Uterus (tissue), 4 donors: ENCODE results near the gene TBC1D14. TPM values are rescaled to one million over a fixed set of nuclear protein-coding genes. Genes with fewer than 3 reads are reported as not detected.
A peak's percentile ranks its signal among the peaks of the same experiment; 100 is the strongest.

Experiments
- DNase-seq, 2 donors: peaks; one replicate each; pipeline ENCODE4 v3.0.0-alpha.2; 2019 to 2020
- H3K27ac ChIP-seq, 2 donors: fragments of 200-600 bp; sonication (generic); 1 replicate in 1 of 2; 2 replicates in 1 of 2; pipeline ENCODE4 v1.5.1; 2016 to 2018
- H3K27me3 ChIP-seq, 2 donors: fragments of 200-600 bp; sonication (generic); one replicate each; pipeline ENCODE4 v1.5.1; 2018 to 2019; ENCODE audit warnings: control low read depth in 1 of 2
- H3K36me3 ChIP-seq, 2 donors: fragments of 200-600 bp; sonication (generic); one replicate each; pipeline ENCODE4 v1.5.1; 2019; ENCODE audit warnings: control low read depth in 1 of 2
- H3K4me1 ChIP-seq, 2 donors: fragments of 200-600 bp; sonication (generic); one replicate each; pipeline ENCODE4 v1.5.1; 2018 to 2019; ENCODE audit warnings: control low read depth in 1 of 2
- H3K4me3 ChIP-seq, 2 donors: fragments of 200-600 bp; sonication (generic); 1 replicate in 1 of 2; 2 replicates in 1 of 2; pipeline ENCODE4 v1.5.1; 2018 to 2019; ENCODE audit warnings: mild to moderate bottlenecking in 1 of 2
- H3K9me3 ChIP-seq, 2 donors: fragments of 200-600 bp; sonication (generic); one replicate each; pipeline ENCODE4 v1.5.1; 2019; ENCODE audit warnings: control low read depth in 1 of 2
- POLR2A ChIP-seq, 2 donors: fragments of 450-650 bp; IDR thresholded peaks; one replicate each; pipeline ENCODE4 v1.6.1; 2016; ENCODE audit warnings: antibody characterized with exemption in 2 of 2, mild to moderate bottlenecking in 1 of 2, moderate library complexity in 1 of 2
- intact Hi-C: fragments of 100-400 bp; cut with DNase I; formaldehyde crosslinking; loops from one replicate; pipeline ENCODE4 v1.15.1; 2023; ENCODE audit warnings: low total_unique reads
- total RNA-seq, 4 donors: library from RNA; depleted of rRNA in 3 of 4; stranded (reverse); fragments of >200 nt in 3 of 4; gene quantifications; one replicate each; pipeline versions ENCODE4 v1.1.0 to v1.2.4, GENCODE V29; 2014 to 2023
- TF ChIP-seq, protein P1 (sequence below), 4 experiments: fragments of 200-600 bp in 2 of 4; fragments of 450-650 bp in 2 of 4; sonication (generic) in 2 of 4; IDR thresholded peaks; one replicate each; pipeline ENCODE4 v1.5.1; 2016 to 2019; ENCODE audit warnings: antibody characterized with exemption in 4 of 4, mild to moderate bottlenecking in 2 of 4, moderate library complexity in 1 of 4
- donor health status: DM: yes; HTN: yes; CAD: no.

The TBC1D14 gene, protein sequence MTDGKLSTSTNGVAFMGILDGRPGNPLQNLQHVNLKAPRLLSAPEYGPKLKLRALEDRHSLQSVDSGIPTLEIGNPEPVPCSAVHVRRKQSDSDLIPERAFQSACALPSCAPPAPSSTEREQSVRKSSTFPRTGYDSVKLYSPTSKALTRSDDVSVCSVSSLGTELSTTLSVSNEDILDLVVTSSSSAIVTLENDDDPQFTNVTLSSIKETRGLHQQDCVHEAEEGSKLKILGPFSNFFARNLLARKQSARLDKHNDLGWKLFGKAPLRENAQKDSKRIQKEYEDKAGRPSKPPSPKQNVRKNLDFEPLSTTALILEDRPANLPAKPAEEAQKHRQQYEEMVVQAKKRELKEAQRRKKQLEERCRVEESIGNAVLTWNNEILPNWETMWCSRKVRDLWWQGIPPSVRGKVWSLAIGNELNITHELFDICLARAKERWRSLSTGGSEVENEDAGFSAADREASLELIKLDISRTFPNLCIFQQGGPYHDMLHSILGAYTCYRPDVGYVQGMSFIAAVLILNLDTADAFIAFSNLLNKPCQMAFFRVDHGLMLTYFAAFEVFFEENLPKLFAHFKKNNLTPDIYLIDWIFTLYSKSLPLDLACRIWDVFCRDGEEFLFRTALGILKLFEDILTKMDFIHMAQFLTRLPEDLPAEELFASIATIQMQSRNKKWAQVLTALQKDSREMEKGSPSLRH
- 10 to 100 TPM; 16.9 to 61.2 (median 28.1) TPM for total RNA-seq

DNA sequence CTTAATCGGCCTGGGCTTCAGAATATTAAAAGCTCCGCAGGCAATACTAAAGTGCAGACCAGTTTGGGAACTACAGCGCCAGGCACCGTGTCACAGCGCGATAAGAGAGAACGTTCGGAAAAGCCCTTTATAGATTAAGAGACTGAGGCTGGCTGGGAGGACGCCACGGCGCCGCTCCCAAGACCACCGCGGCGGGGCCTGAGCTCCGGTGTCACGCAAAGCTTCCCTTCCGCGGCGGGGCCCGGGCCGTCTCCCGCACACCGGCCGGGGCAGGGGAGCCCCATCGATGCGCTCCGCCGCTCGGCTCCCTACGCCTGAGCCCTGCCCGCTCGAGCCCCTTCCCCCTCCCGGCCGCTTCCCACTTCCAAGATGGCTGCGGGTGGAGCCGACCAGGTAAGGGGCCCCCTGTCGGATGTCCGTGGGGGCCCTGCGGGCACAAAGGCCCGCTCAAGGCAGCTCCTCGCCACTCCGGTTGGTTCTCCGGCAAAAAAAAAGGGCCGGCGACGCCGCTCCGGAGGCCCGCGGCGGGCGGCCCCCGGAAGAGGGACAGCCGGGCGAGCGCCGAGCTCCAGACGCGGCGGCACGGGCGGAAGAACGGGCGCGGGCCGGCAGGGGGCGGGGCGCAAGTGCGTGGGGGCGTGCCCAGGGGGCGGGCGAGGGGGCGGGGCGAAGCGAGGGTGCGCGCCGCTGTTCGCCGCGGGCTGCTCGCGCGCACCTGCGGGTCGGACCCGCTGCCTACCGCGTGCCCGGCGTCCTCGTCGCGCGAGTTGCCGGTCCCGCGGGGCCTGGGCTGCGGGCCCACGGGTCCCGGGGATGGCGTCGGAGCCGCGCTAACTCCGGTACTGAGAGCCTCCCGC is at the start of gene TBC1D14:
Gene TBC1D14, plus strand, starts transcription at position 714 of the 857 bp plus-strand sequence. CDS start 13,564 bp downstream, outside the sequence.
- peak; percentile 37 to 57 for TF ChIP-seq POLR2A (IDR thresholded peaks at IDR 0.05)
- TF ChIP-seq, protein P1, sequence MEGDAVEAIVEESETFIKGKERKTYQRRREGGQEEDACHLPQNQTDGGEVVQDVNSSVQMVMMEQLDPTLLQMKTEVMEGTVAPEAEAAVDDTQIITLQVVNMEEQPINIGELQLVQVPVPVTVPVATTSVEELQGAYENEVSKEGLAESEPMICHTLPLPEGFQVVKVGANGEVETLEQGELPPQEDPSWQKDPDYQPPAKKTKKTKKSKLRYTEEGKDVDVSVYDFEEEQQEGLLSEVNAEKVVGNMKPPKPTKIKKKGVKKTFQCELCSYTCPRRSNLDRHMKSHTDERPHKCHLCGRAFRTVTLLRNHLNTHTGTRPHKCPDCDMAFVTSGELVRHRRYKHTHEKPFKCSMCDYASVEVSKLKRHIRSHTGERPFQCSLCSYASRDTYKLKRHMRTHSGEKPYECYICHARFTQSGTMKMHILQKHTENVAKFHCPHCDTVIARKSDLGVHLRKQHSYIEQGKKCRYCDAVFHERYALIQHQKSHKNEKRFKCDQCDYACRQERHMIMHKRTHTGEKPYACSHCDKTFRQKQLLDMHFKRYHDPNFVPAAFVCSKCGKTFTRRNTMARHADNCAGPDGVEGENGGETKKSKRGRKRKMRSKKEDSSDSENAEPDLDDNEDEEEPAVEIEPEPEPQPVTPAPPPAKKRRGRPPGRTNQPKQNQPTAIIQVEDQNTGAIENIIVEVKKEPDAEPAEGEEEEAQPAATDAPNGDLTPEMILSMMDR (IDR thresholded peaks at IDR 0.05): peak in 2 of 4 experiments; percentile 20 to 50
- H3K27ac ChIP-seq: peak within 1 kb of the TSS; percentile 99 to 100
- intact Hi-C loops: no loop called here
- peak; percentile 87 to 89 for DNase-seq
- no peaks in the 10 kb centered on the region for H3K36me3 ChIP-seq
- H3K9me3 ChIP-seq: no peaks in the 10 kb centered on the region
- H3K27me3 ChIP-seq: no peaks in the 10 kb centered on the region
- peaks cover 6 to 15% of the 10 kb centered on the region in 2 donors for H3K4me1 ChIP-seq
- H3K4me3 ChIP-seq: peak within 1 kb of the TSS; percentile 90 to 95

DNA sequence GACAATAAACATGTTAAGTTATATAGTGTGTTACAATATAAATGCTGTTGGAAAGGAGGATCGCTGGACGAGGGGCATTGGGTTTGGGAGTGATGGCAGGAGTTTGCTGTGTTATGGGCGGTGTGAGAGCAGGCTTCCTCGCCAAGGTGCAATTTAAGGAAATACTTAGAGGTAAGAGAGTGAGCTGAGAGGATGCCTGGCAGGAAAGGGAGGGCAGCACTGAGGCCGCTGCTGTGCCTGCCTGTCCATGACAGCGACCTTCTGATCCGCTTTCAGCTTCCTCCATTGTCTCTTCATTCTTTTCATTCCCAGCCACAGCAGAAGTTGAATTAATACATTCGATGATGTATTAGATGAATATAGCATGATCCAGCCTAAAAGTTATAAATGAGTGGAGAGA is 41.2 kb upstream of the TBC1D14 start:
- H3K9me3 ChIP-seq: no peaks in the 10 kb centered on the region
- H3K36me3 ChIP-seq: no peaks in the 10 kb centered on the region
- H3K27me3 ChIP-seq: no peaks in the 10 kb centered on the region
- H3K4me3 ChIP-seq: no peak overlapping the region
- intact Hi-C loops: no loop called here
- DNase-seq: no peak
- TF ChIP-seq POLR2A (IDR thresholded peaks at IDR 0.05): no peak
- TF ChIP-seq, protein P1 (IDR thresholded peaks at IDR 0.05): no peak
- H3K27ac ChIP-seq: no peak overlapping the region
- no peaks in the 10 kb centered on the region for H3K4me1 ChIP-seq

DNA sequence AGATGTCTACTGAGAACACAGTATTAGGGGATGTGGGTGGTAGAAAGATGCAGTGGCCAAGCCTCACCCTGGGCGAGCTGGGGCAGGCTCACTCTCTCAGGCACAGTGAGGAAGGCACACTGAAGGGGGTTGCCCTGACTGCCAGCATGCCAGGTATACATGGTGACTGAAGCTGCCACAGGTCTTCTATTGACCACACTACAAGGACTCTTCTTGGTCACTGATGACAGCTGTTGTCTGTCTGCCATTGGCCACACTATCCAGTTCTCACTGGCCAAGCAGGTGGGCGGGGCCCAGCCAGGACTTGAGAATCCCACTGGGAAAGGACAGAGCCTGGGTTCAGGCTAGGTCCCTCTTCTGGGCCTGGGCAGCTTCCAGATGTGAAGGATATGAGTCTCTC is 39.7 kb upstream of the TBC1D14 start:
- Histone ChIP-seq H3K4me3 (no peak overlapping the region), H3K36me3 (no peaks in the 10 kb centered on the region), H3K4me1 (no peaks in the 10 kb centered on the region), H3K27me3 (no peaks in the 10 kb centered on the region), H3K27ac (no peak overlapping the region), H3K9me3 (no peaks in the 10 kb centered on the region)
- no peak for DNase-seq
- intact Hi-C loops: loop anchor here (5.0 kb wide), 1 partner anchor 148 kb away; no protein-coding TSS in a partner anchor
- TF ChIP-seq, protein P1 (IDR thresholded peaks at IDR 0.05): no peak
- TF ChIP-seq POLR2A (IDR thresholded peaks at IDR 0.05): no peak

DNA sequence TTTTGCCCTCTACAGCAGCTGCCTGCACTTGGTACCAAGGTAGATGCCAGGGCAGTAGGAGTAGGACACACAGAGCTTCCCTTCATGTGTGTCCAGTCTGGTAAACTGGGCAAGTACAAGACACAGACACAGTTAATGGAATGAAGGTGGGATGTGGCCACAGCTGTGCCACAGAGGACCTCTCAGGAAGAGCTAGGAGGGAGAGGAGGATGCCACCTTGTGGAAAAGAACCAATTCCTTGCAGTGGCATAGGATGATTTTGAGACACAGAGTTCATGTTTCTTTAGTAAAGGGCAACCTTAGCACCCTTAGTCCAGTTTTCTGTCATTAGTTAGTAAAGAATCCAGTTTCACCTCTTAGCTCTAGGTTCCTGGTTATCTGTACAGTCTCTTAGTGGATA is 36.3 kb upstream of the TBC1D14 start:
- Histone ChIP-seq H3K9me3 (no peaks in the 10 kb centered on the region), H3K4me3 (no peak overlapping the region), H3K36me3 (no peaks in the 10 kb centered on the region), H3K27ac (no peak overlapping the region), H3K4me1 (no peaks in the 10 kb centered on the region), H3K27me3 (no peaks in the 10 kb centered on the region)
- intact Hi-C loops: loop anchor here (5.0 kb wide), 1 partner anchor 151 kb away; no protein-coding TSS in a partner anchor
- DNase-seq: no peak
- TF ChIP-seq, protein P1 (IDR thresholded peaks at IDR 0.05): no peak
- no peak for TF ChIP-seq POLR2A (IDR thresholded peaks at IDR 0.05)
